ENCODE data around the gene PEX12. TPM values are rescaled to one million over a fixed set of nuclear protein-coding genes. Genes with fewer than 3 reads are reported as not detected.

The PEX12 gene
- total and polyA plus RNA-seq, 9 of the 15 experiments (the other 6 are each of a cell fraction or from before 2014, with no cell fraction given) = 4.0 to 12.4 (median 6.4) TPM

GRCh38 chr17:35578197-35578928, at the start of gene PEX12 (continued):
- TF ChIP-seq POLR3G (IDR thresholded peaks at IDR 0.05; ENCODE audit: extremely low read depth, insufficient read length, insufficient replicate concordance) (no peak), CTCF (IDR thresholded peaks at IDR 0.05 in 2 of 3, conservative IDR thresholded peaks at IDR 0.05 in 1 of 3; ENCODE audit: insufficient read depth in 2 of 3, low read depth in 1 of 3, low read length in 3 of 3) (peak in 2 of 3 experiments; percentile 8 to 17; a peak in 1 of 6 replicates), ELF2 (CRISPR knock-in tag; IDR thresholded peaks at IDR 0.05) (peak; percentile 98), ZNF318 (IDR thresholded peaks at IDR 0.05; ENCODE audit: borderline replicate concordance in 1 of 2, low read depth in 1 of 2) (peak in 1 of 2 experiments; percentile 17; a peak in 1 of 4 replicates), KDM1A (IDR thresholded peaks at IDR 0.05) (no peak), TBP (optimal IDR thresholded peaks at IDR 0.05; ENCODE audit: low read depth, low read length) (peak; percentile 86), ZNF282 (CRISPR knock-in tag; IDR thresholded peaks at IDR 0.05) (no peak)
- TF ChIP-seq, protein P1, sequence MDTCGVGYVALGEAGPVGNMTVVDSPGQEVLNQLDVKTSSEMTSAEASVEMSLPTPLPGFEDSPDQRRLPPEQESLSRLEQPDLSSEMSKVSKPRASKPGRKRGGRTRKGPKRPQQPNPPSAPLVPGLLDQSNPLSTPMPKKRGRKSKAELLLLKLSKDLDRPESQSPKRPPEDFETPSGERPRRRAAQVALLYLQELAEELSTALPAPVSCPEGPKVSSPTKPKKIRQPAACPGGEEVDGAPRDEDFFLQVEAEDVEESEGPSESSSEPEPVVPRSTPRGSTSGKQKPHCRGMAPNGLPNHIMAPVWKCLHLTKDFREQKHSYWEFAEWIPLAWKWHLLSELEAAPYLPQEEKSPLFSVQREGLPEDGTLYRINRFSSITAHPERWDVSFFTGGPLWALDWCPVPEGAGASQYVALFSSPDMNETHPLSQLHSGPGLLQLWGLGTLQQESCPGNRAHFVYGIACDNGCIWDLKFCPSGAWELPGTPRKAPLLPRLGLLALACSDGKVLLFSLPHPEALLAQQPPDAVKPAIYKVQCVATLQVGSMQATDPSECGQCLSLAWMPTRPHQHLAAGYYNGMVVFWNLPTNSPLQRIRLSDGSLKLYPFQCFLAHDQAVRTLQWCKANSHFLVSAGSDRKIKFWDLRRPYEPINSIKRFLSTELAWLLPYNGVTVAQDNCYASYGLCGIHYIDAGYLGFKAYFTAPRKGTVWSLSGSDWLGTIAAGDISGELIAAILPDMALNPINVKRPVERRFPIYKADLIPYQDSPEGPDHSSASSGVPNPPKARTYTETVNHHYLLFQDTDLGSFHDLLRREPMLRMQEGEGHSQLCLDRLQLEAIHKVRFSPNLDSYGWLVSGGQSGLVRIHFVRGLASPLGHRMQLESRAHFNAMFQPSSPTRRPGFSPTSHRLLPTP (IDR thresholded peaks at IDR 0.05; ENCODE audit: borderline replicate concordance, extremely low read depth, insufficient read length) = no peak
- TF ChIP-seq, protein P2, sequence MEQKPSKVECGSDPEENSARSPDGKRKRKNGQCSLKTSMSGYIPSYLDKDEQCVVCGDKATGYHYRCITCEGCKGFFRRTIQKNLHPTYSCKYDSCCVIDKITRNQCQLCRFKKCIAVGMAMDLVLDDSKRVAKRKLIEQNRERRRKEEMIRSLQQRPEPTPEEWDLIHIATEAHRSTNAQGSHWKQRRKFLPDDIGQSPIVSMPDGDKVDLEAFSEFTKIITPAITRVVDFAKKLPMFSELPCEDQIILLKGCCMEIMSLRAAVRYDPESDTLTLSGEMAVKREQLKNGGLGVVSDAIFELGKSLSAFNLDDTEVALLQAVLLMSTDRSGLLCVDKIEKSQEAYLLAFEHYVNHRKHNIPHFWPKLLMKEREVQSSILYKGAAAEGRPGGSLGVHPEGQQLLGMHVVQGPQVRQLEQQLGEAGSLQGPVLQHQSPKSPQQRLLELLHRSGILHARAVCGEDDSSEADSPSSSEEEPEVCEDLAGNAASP (IDR thresholded peaks at IDR 0.05) = no peak

Data from K562 (cell line).